Stomach (tissue), 4 donors: ENCODE results near the gene NAV2.

Experiments
- EP300 ChIP-seq: sonication (generic); formaldehyde crosslinking; IDR thresholded peaks from one replicate; pipeline ENCODE4 v1.6.1; 2017; ENCODE audit warnings: antibody characterized with exemption
- POLR2A ChIP-seq, 4 donors: fragments of 450-650 bp; IDR thresholded peaks; one replicate each; pipeline ENCODE4 v1.6.1; 2016; ENCODE audit warnings: antibody characterized with exemption in 4 of 4, control low read depth in 2 of 4, mild to moderate bottlenecking in 1 of 4, moderate library complexity in 1 of 4
- POLR2AphosphoS5 ChIP-seq, 3 donors: sonication (generic); formaldehyde crosslinking; IDR thresholded peaks; one replicate each; pipeline ENCODE4 v1.6.1; 2016; ENCODE audit warnings: antibody characterized with exemption in 3 of 3
- TF ChIP-seq, protein P1 (sequence below), 7 experiments: fragments of 450-650 bp in 4 of 7; fragments of 200-600 bp in 3 of 7; sonication (generic) in 3 of 7; IDR thresholded peaks; one replicate each; pipeline ENCODE4 v1.5.1; 2016 to 2019; ENCODE audit warnings: antibody characterized with exemption in 7 of 7, control low read depth in 2 of 7, mild to moderate bottlenecking in 1 of 7

DNA sequence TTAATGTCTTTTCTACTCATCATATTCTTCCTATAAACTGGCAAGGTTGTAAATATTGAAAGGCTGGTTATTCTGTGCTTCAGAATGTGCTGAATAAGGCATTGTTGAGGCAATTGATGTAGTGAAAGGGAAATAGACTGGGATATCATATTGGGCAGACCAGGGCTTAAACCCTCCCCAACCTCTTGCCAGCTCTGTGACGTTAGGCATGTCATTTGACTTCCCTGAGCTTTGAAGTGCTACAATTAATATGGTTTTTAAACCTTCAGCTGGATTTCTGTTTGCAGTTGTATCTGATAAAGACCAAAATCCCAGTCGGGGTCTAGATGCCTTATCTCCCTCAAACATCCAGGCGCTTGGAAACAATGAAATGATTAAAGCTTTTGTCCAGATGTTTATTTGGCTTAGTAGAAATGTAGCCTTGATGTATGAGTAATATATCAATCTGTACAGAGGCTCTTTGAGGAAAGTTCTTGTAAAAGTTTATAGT lies 239.5 kb downstream of the NAV2 start:
- TF ChIP-seq, protein P1, sequence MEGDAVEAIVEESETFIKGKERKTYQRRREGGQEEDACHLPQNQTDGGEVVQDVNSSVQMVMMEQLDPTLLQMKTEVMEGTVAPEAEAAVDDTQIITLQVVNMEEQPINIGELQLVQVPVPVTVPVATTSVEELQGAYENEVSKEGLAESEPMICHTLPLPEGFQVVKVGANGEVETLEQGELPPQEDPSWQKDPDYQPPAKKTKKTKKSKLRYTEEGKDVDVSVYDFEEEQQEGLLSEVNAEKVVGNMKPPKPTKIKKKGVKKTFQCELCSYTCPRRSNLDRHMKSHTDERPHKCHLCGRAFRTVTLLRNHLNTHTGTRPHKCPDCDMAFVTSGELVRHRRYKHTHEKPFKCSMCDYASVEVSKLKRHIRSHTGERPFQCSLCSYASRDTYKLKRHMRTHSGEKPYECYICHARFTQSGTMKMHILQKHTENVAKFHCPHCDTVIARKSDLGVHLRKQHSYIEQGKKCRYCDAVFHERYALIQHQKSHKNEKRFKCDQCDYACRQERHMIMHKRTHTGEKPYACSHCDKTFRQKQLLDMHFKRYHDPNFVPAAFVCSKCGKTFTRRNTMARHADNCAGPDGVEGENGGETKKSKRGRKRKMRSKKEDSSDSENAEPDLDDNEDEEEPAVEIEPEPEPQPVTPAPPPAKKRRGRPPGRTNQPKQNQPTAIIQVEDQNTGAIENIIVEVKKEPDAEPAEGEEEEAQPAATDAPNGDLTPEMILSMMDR (IDR thresholded peaks at IDR 0.05): no peak
- no peak for TF ChIP-seq EP300
- no peak for TF ChIP-seq POLR2AphosphoS5 (IDR thresholded peaks at IDR 0.05)
- no peak for TF ChIP-seq POLR2A (IDR thresholded peaks at IDR 0.05)
